DMS79 treated with DMSO at 0.1 percent for 48 hours (cell line): ENCODE results near the gene UBE2Z.

Source experiments
- DNase-seq: peaks from one replicate; lab custom pipeline; 2025; lab: John Stamatoyannopoulos, UW

The UBE2Z gene

GRCh38 chr17:48960834-48961515, 52.8 kb downstream of the UBE2Z start:
- DNase-seq: no peak

- DNase-seq: no peak
Measured at GRCh38 chr17:48961516-48962233, 53.5 kb downstream of the UBE2Z start.

- peak; percentile 79 for DNase-seq
Measured at GRCh38 chr17:48970224-48970623, 62.0 kb downstream of the UBE2Z start.

GRCh38 chr17:48970865-48971687, 62.9 kb downstream of the UBE2Z start:
- no peak for DNase-seq

- DNase-seq: no peak
Measured at GRCh38 chr17:48972749-48973097, 64.5 kb downstream of the UBE2Z start.

GRCh38 chr17:48973806-48974205, 65.6 kb downstream of the UBE2Z start:
- DNase-seq: no peak
